Common myeloid progenitor, CD34-positive (primary cell): Measurements from ENCODE around the gene ALB.

ENCODE experiments used
- CTCF ChIA-PET: fragments of 350-600 bp; sonication (Branson Sonifier 250); formaldehyde crosslinking; loops from one replicate; lab custom pipeline; 2021; ENCODE audit warnings: antibody characterized with exemption; lab: Charles Lee
- POLR2A ChIA-PET: fragments of 350-600 bp; sonication (Branson Sonifier 250); formaldehyde crosslinking; loops from one replicate; lab custom pipeline; 2021; ENCODE audit warnings: antibody characterized with exemption; lab: Charles Lee
- DNase-seq, 3 donors: peaks; one replicate each; pipeline versions ENCODE4 v3.0.0 to v3.0.0-alpha.2; 2013
- H3K27ac ChIP-seq, 2 experiments: 1 replicate in 1 of 2; 2 replicates in 1 of 2; pipeline ENCODE4 v1.7.0; 2013; ENCODE audit warnings: inconsistent platforms in 2 of 2, low read length in 2 of 2, mild to moderate bottlenecking in 2 of 2, low read depth in 1 of 2, moderate library complexity in 1 of 2; ENCODE audit not compliant: severe bottlenecking in 2 of 2, insufficient read depth in 1 of 2, poor library complexity in 1 of 2
- H3K27me3 ChIP-seq, 5 experiments: replicated peaks in 2 of 5; 1 replicate in 3 of 5; 2 replicates in 2 of 5; pipeline versions ENCODE4 v1.6.1 to v1.7.0; 2013; ENCODE audit warnings: low read length in 4 of 5, mild to moderate bottlenecking in 2 of 5, moderate library complexity in 2 of 5, inconsistent platforms in 1 of 5; ENCODE audit not compliant: insufficient read depth in 5 of 5, control insufficient read depth in 4 of 5
- H3K36me3 ChIP-seq, 4 experiments: 1 replicate in 2 of 4; 2 replicates in 2 of 4; pipeline versions ENCODE4 v1.6.1 to v1.7.0; 2013; ENCODE audit warnings: low read length in 3 of 4, control low read depth in 1 of 4, mild to moderate bottlenecking in 1 of 4; ENCODE audit not compliant: control insufficient read depth in 4 of 4, insufficient read depth in 4 of 4
- H3K4me1 ChIP-seq, 4 experiments: 1 replicate in 3 of 4; 2 replicates in 1 of 4; pipeline versions ENCODE4 v1.6.1 to v1.7.1; 2013; ENCODE audit warnings: low read length in 3 of 4, mild to moderate bottlenecking in 3 of 4, control low read depth in 1 of 4, inconsistent platforms in 1 of 4, moderate library complexity in 1 of 4; ENCODE audit not compliant: control insufficient read depth in 4 of 4, insufficient read depth in 4 of 4; ENCODE audit errors: control extremely low read depth in 1 of 4
- H3K4me3 ChIP-seq, 7 experiments: 1 replicate in 4 of 7; 2 replicates in 3 of 7; pipeline versions ENCODE4 v1.5.1 to v1.7.0; 2013; ENCODE audit warnings: mild to moderate bottlenecking in 7 of 7, low read length in 6 of 7, moderate library complexity in 6 of 7, inconsistent platforms in 2 of 7, low read depth in 2 of 7, control low read depth in 1 of 7; ENCODE audit not compliant: insufficient read depth in 4 of 7, control insufficient read depth in 1 of 7; ENCODE audit errors: extremely low read depth in 1 of 7
- H3K9me3 ChIP-seq, 5 experiments: 1 replicate in 4 of 5; 2 replicates in 1 of 5; pipeline versions ENCODE4 v1.6.1 to v1.7.1; 2013; ENCODE audit warnings: low read length in 4 of 5, mild to moderate bottlenecking in 2 of 5, inconsistent platforms in 1 of 5, low read depth in 1 of 5, moderate library complexity in 1 of 5; ENCODE audit not compliant: control insufficient read depth in 4 of 5, insufficient read depth in 2 of 5; ENCODE audit errors: control extremely low read depth in 1 of 5
- WGBS: methylation state at CpG from one replicate; pipeline ENCODE4 v1.1.5; 2013; ENCODE audit not compliant: insufficient coverage; 5-methylcytosine and 5-hydroxymethylcytosine counted together

The ALB gene

GRCh38 chr4:73414936-73415271 lies 10.8 kb downstream of the ALB start:
- DNase-seq = no peak
- 95% methylated on average over 2 of the region's 2 CpGs for WGBS
- CTCF ChIA-PET = no interaction called here
- Histone ChIP-seq H3K4me1 (no peaks in the 10 kb centered on the region), H3K4me3 (no peak overlapping the region), H3K27ac (no peak overlapping the region), H3K27me3 (no peaks in the 10 kb centered on the region), H3K36me3 (no peaks in the 10 kb centered on the region), H3K9me3 (no peaks in the 10 kb centered on the region)
- POLR2A ChIA-PET = no interaction called here

DNA sequence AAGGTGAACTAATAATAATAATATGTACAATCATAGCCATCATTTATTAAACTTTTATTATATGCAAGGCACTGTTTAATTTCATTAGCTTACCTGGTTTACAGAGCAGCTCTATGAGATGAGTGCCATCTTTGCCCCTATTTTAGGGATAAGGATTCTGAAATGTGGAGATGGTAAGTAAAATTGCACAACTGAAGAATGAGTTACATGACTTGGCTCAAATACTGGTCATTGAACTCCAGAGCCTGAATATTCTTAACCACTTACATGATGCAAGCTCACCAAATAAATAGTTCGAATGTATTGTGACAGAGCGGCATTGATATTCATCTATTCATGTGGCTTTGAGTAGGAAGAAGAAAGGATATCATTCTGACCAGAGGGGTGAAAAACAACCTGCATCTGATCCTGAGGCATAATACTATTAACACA lies 11.7 kb downstream of the ALB start:
- DNase-seq = no peak
- CTCF ChIA-PET = interaction anchor here (1.6 kb wide), 1 partner anchor 9 kb away, joined by 4 read pairs; no protein-coding TSS in a partner anchor
- H3K27me3 ChIP-seq = no peaks in the 10 kb centered on the region
- H3K4me3 ChIP-seq = no peak overlapping the region
- WGBS = no CpG with 5 or more reads among the region's 2 CpGs
- no peaks in the 10 kb centered on the region for H3K4me1 ChIP-seq
- H3K36me3 ChIP-seq = no peaks in the 10 kb centered on the region
- no peak overlapping the region for H3K27ac ChIP-seq
- no peaks in the 10 kb centered on the region for H3K9me3 ChIP-seq
- POLR2A ChIA-PET = no interaction called here

DNA sequence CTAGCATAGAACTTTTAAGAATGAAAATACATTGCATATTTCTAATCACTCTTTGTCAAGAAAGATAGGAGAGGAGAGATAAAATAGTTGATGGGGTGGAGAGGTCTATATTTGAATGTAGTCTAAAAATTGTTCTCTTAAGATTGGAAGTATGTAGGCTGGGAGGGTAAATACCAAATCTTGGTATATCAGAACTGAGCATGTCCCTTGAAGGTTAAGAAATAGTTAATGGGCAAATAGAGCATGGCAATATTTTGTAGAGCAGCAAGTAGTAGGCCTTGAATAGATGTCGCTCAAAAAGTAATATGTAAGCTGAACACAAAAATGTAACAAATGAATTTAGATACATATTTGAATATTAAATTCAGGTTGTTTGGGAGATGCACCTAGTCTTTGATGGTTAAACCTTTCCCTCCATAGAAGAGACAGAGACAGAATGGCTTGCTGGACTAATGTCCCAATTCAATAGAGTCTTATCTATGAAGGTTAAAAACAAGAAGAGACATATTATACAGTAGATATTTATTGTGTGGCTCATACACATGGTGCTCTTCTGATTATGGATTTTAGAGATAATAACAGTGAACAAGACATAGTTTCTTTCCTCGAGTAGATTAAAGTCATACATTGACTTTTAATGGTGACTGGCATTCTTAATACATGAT lies 12.5 kb downstream of the ALB start:
- ChIA-PET CTCF (interaction anchor here (1.6 kb wide), 1 partner anchor 10 kb away, joined by 4 read pairs; no protein-coding TSS in a partner anchor), POLR2A (no interaction called here)
- Histone ChIP-seq H3K27ac (no peak overlapping the region), H3K36me3 (no peaks in the 10 kb centered on the region), H3K27me3 (no peaks in the 10 kb centered on the region), H3K4me1 (no peaks in the 10 kb centered on the region), H3K4me3 (no peak overlapping the region), H3K9me3 (no peaks in the 10 kb centered on the region)
- WGBS = no CpG with 5 or more reads among the region's 2 CpGs
- DNase-seq = no peak

DNA sequence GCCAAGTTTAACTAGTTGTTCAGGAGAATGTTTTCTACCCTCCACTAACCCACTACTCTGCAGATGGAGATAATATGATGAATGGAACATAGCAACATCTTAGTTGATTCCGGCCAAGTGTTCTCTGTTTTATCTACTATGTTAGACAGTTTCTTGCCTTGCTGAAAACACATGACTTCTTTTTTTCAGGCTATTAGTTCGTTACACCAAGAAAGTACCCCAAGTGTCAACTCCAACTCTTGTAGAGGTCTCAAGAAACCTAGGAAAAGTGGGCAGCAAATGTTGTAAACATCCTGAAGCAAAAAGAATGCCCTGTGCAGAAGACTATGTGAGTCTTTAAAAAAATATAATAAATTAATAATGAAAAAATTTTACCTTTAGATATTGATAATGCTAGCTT lies 13.3 kb downstream of the ALB start:
- H3K9me3 ChIP-seq = no peaks in the 10 kb centered on the region
- DNase-seq = no peak
- no peaks in the 10 kb centered on the region for H3K27me3 ChIP-seq
- H3K4me1 ChIP-seq = no peaks in the 10 kb centered on the region
- H3K27ac ChIP-seq = no peak overlapping the region
- no peak overlapping the region for H3K4me3 ChIP-seq
- ChIA-PET CTCF (no interaction called here), POLR2A (no interaction called here)
- no peaks in the 10 kb centered on the region for H3K36me3 ChIP-seq
- WGBS = 100% methylated on average over 1 of the region's 2 CpGs

DNA sequence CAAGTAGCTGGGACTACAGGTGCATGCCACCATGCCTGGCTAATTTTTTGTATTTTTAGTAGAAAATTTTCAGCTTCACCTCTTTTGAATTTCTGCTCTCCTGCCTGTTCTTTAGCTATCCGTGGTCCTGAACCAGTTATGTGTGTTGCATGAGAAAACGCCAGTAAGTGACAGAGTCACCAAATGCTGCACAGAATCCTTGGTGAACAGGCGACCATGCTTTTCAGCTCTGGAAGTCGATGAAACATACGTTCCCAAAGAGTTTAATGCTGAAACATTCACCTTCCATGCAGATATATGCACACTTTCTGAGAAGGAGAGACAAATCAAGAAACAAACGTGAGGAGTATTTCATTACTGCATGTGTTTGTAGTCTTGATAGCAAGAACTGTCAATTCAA lies 13.9 kb downstream of the ALB start:
- H3K27me3 ChIP-seq = no peaks in the 10 kb centered on the region
- no peaks in the 10 kb centered on the region for H3K36me3 ChIP-seq
- no peaks in the 10 kb centered on the region for H3K9me3 ChIP-seq
- DNase-seq = no peak
- H3K4me1 ChIP-seq = no peaks in the 10 kb centered on the region
- H3K4me3 ChIP-seq = no peak overlapping the region
- ChIA-PET POLR2A (no interaction called here), CTCF (no interaction called here)
- H3K27ac ChIP-seq = no peak overlapping the region
- WGBS = 92% methylated on average over 5 of the region's 6 CpGs

DNA sequence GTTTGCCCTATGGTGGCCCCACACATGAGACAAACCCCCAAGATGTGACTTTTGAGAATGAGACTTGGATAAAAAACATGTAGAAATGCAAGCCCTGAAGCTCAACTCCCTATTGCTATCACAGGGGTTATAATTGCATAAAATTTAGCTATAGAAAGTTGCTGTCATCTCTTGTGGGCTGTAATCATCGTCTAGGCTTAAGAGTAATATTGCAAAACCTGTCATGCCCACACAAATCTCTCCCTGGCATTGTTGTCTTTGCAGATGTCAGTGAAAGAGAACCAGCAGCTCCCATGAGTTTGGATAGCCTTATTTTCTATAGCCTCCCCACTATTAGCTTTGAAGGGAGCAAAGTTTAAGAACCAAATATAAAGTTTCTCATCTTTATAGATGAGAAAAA lies 14.6 kb downstream of the ALB start:
- ChIA-PET POLR2A (interaction anchor here (0.6 kb wide), 1 partner anchor 79 kb away, joined by 3 read pairs; no protein-coding TSS in a partner anchor), CTCF (no interaction called here)
- Histone ChIP-seq H3K9me3 (no peaks in the 10 kb centered on the region), H3K27ac (no peak overlapping the region), H3K36me3 (no peaks in the 10 kb centered on the region), H3K4me1 (no peaks in the 10 kb centered on the region), H3K4me3 (no peak overlapping the region), H3K27me3 (no peaks in the 10 kb centered on the region)
- DNase-seq = no peak
- WGBS = 89% methylated on average over 1 of the region's 1 CpG

DNA sequence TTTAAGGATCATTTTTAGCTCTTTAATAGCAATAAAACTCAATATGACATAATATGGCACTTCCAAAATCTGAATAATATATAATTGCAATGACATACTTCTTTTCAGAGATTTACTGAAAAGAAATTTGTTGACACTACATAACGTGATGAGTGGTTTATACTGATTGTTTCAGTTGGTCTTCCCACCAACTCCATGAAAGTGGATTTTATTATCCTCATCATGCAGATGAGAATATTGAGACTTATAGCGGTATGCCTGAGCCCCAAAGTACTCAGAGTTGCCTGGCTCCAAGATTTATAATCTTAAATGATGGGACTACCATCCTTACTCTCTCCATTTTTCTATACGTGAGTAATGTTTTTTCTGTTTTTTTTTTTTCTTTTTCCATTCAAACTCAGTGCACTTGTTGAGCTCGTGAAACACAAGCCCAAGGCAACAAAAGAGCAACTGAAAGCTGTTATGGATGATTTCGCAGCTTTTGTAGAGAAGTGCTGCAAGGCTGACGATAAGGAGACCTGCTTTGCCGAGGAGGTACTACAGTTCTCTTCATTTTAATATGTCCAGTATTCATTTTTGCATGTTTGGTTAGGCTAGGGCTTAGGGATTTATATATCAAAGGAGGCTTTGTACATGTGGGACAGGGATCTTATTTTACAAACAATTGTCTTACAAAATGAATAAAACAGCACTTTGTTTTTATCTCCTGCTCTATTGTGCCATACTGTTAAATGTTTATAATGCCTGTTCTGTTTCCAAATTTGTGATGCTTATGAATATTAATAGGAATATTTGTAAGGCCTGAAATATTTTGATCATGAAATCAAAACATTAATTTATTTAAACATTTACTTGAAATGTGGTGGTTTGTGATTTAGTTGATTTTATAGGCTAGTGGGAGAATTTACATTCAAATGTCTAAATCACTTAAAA lies 15.3 kb downstream of the ALB start:
- WGBS = 100% methylated on average over 2 of the region's 7 CpGs
- no peaks in the 10 kb centered on the region for H3K9me3 ChIP-seq
- no peaks in the 10 kb centered on the region for H3K4me1 ChIP-seq
- POLR2A ChIA-PET = interaction anchor here (0.6 kb wide), 1 partner anchor 80 kb away, joined by 3 read pairs; no protein-coding TSS in a partner anchor
- no peaks in the 10 kb centered on the region for H3K36me3 ChIP-seq
- no peaks in the 10 kb centered on the region for H3K27me3 ChIP-seq
- no peak overlapping the region for H3K27ac ChIP-seq
- no peak for DNase-seq
- H3K4me3 ChIP-seq = no peak overlapping the region
- CTCF ChIA-PET = no interaction called here
